Endothelial cell of umbilical vein (primary cell): ENCODE results near the gene PIK3CG.

Experiments
- CTCF ChIP-seq, 2 donors: IDR thresholded peaks; 1 replicate in 1 of 2; 2 replicates in 1 of 2; pipeline ENCODE4 v1.5.1; 2011; ENCODE audit warnings: low read length in 2 of 2, mild to moderate bottlenecking in 2 of 2, moderate library complexity in 2 of 2, control low read depth in 1 of 2, inconsistent platforms in 1 of 2, low read depth in 1 of 2; ENCODE audit not compliant: insufficient read depth in 1 of 2; ENCODE audit errors: extremely low read depth in 1 of 2
- EZH2 ChIP-seq: IDR thresholded peaks from 2 replicates; pipeline ENCODE4 v1.6.1; 2012; ENCODE audit warnings: borderline replicate concordance, low read depth, mild to moderate bottlenecking, moderate library complexity, low read length, inconsistent platforms; ENCODE audit not compliant: severe bottlenecking
- GATA2 ChIP-seq: IDR thresholded peaks from 2 replicates; pipeline ENCODE4 v1.7.0; 2011; ENCODE audit warnings: low read depth, mild to moderate bottlenecking, moderate library complexity, mixed read lengths, low read length; ENCODE audit not compliant: insufficient read length, insufficient read depth
- JUN ChIP-seq: IDR thresholded peaks from 2 replicates; pipeline ENCODE4 v1.6.1; 2011; ENCODE audit warnings: borderline replicate concordance, low read depth; ENCODE audit not compliant: insufficient read length, insufficient read depth
- MYC ChIP-seq: IDR thresholded peaks from one replicate; pipeline ENCODE4 v1.6.1; 2011; ENCODE audit warnings: mild to moderate bottlenecking, low read depth, low read length
- POLR2A ChIP-seq: IDR thresholded peaks from 2 replicates; pipeline ENCODE4 v1.6.1; 2012; ENCODE audit warnings: low read depth, mild to moderate bottlenecking, control low read depth, low read length
- POLR2AphosphoS5 ChIP-seq: IDR thresholded peaks from 2 replicates; pipeline ENCODE4 v1.6.1; 2012; ENCODE audit warnings: low read depth, mild to moderate bottlenecking, control low read depth, low read length, moderate library complexity; ENCODE audit not compliant: insufficient read depth
- TF ChIP-seq, protein P1 (sequence below): IDR thresholded peaks from 2 replicates; pipeline ENCODE4 v1.6.1; 2011; ENCODE audit not compliant: insufficient read depth, insufficient read length

DNA sequence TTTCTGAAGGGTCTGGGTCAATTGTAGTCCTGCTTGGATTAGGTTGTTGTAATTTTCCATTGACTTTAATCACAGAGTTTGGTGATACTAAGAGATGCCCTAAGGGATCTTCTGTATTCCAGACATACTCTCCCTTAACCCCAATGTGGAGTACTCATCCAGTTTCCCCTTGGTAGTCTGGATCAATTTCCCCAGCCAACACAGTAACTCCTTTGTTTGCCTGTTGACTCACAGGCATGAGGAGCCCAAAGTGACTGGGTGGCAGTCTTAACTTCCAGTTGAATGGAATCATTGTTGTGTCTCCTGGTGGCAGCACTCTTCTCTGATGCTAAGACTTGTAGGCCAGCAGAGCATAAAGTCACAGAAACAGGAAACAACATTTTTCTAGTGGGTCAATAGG lies 41.5 kb upstream of the PIK3CG start:
- TF ChIP-seq CTCF (IDR thresholded peaks at IDR 0.05; ENCODE audit: extremely low read depth in 1 of 2, insufficient read depth in 1 of 2, low read depth in 1 of 2, low read length in 2 of 2) (no peak), EZH2 (no peak), MYC (no peak), POLR2AphosphoS5 (no peak), JUN (no peak), GATA2 (no peak), POLR2A (no peak)
- TF ChIP-seq, protein P1, sequence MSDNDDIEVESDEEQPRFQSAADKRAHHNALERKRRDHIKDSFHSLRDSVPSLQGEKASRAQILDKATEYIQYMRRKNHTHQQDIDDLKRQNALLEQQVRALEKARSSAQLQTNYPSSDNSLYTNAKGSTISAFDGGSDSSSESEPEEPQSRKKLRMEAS = no peak
